Activated naive CD8-positive, alpha-beta T cell treated with anti-CD3 and anti-CD28 coated beads for 36 hours (primary cell): Measurements from ENCODE around the gene CORO1C. TPM values are rescaled to one million over a fixed set of nuclear protein-coding genes. Genes with fewer than 3 reads are reported as not detected.

Experiments used
- DNase-seq: peaks from one replicate; pipeline ENCODE4 v3.0.0; 2021
- H3K27ac Mint-ChIP-seq: one replicate; pipeline ENCODE4 v1.8.0; 2022; ENCODE audit warnings: mild to moderate bottlenecking, moderate library complexity, mixed read lengths
- H3K27me3 Mint-ChIP-seq: one replicate; pipeline ENCODE4 v1.8.0; 2022; ENCODE audit warnings: mild to moderate bottlenecking, mixed read lengths
- H3K36me3 Mint-ChIP-seq: one replicate; pipeline ENCODE4 v1.8.0; 2021; ENCODE audit warnings: mild to moderate bottlenecking, mixed read lengths
- H3K4me1 Mint-ChIP-seq: one replicate; pipeline ENCODE4 v1.8.0; 2021; ENCODE audit warnings: mixed read lengths
- H3K4me3 Mint-ChIP-seq: one replicate; pipeline ENCODE4 v1.8.0; 2022; ENCODE audit warnings: mild to moderate bottlenecking, moderate library complexity, mixed read lengths
- H3K9me3 Mint-ChIP-seq: one replicate; pipeline ENCODE4 v1.8.0; 2022; ENCODE audit warnings: mixed read lengths
- total RNA-seq, 2 experiments: library from RNA; stranded (reverse); gene quantifications; one replicate each; pipeline ENCODE4 v1.2.3, GENCODE V29; 2021

The CORO1C gene
- total RNA-seq, 2 experiments from 2014 or later = 87.4 to 90.6 TPM

- DNase-seq = no peak
- H3K27me3 Mint-ChIP-seq = no peaks in the 10 kb centered on the region
- H3K27ac Mint-ChIP-seq = no peak overlapping the region
- H3K36me3 Mint-ChIP-seq = peaks cover 12% of the 10 kb centered on the region
- H3K4me3 Mint-ChIP-seq = no peak overlapping the region
- peaks cover 10% of the 10 kb centered on the region for H3K9me3 Mint-ChIP-seq
- H3K4me1 Mint-ChIP-seq = peaks cover 42% of the 10 kb centered on the region
These were observed 118.5 kb downstream of the CORO1C start for GRCh38 chr12:108612788-108613282.

GRCh38 chr12:108611884-108612415, 119.4 kb downstream of the CORO1C start:
- H3K27ac Mint-ChIP-seq = no peak overlapping the region
- H3K36me3 Mint-ChIP-seq = peaks cover 11% of the 10 kb centered on the region
- peaks cover 10% of the 10 kb centered on the region for H3K9me3 Mint-ChIP-seq
- H3K4me1 Mint-ChIP-seq = peaks cover 35% of the 10 kb centered on the region
- no peaks in the 10 kb centered on the region for H3K27me3 Mint-ChIP-seq
- peak; percentile 65 for DNase-seq
- H3K4me3 Mint-ChIP-seq = no peak overlapping the region

GRCh38 chr12:108610856-108611605, 120.3 kb downstream of the CORO1C start:
- Mint-ChIP-seq H3K27me3 (peaks cover 3% of the 10 kb centered on the region), H3K27ac (no peak overlapping the region), H3K9me3 (peaks cover 3% of the 10 kb centered on the region), H3K4me3 (no peak overlapping the region), H3K4me1 (peaks cover 26% of the 10 kb centered on the region), H3K36me3 (peaks cover 3% of the 10 kb centered on the region)
- no peak for DNase-seq

GRCh38 chr12:108610336-108610815, 120.9 kb downstream of the CORO1C start:
- H3K36me3 Mint-ChIP-seq = peaks cover 4% of the 10 kb centered on the region
- H3K4me1 Mint-ChIP-seq = peaks cover 28% of the 10 kb centered on the region
- no peak overlapping the region for H3K27ac Mint-ChIP-seq
- peaks cover 10% of the 10 kb centered on the region for H3K27me3 Mint-ChIP-seq
- H3K4me3 Mint-ChIP-seq = no peak overlapping the region
- H3K9me3 Mint-ChIP-seq = peaks cover 6% of the 10 kb centered on the region
- DNase-seq = no peak

- no peak overlapping the region for H3K27ac Mint-ChIP-seq
- DNase-seq = no peak
- peaks cover 8% of the 10 kb centered on the region for H3K9me3 Mint-ChIP-seq
- peaks cover 12% of the 10 kb centered on the region for H3K27me3 Mint-ChIP-seq
- H3K4me1 Mint-ChIP-seq = peaks cover 27% of the 10 kb centered on the region
- no peak overlapping the region for H3K4me3 Mint-ChIP-seq
- peaks cover 5% of the 10 kb centered on the region for H3K36me3 Mint-ChIP-seq
These were observed 121.6 kb downstream of the CORO1C start for GRCh38 chr12:108609537-108610335.

- H3K27ac Mint-ChIP-seq = no peak overlapping the region
These were observed 122.7 kb downstream of the CORO1C start for GRCh38 chr12:108608616-108609015.

GRCh38 chr12:108607981-108608600, 123.2 kb downstream of the CORO1C start:
- no peak overlapping the region for H3K4me3 Mint-ChIP-seq
- H3K27ac Mint-ChIP-seq = no peak overlapping the region
- H3K4me1 Mint-ChIP-seq = peaks cover 16% of the 10 kb centered on the region
- H3K36me3 Mint-ChIP-seq = peaks cover 5% of the 10 kb centered on the region
- peaks cover 8% of the 10 kb centered on the region for H3K9me3 Mint-ChIP-seq
- no peak for DNase-seq
- peaks cover 12% of the 10 kb centered on the region for H3K27me3 Mint-ChIP-seq

More at GRCh38 chr12:108608616-108609015, 122.7 kb downstream of the CORO1C start:
- peaks cover 8% of the 10 kb centered on the region for H3K9me3 Mint-ChIP-seq
- peaks cover 5% of the 10 kb centered on the region for H3K36me3 Mint-ChIP-seq
- H3K4me1 Mint-ChIP-seq = peaks cover 19% of the 10 kb centered on the region
- peaks cover 12% of the 10 kb centered on the region for H3K27me3 Mint-ChIP-seq
- H3K4me3 Mint-ChIP-seq = no peak overlapping the region
- no peak for DNase-seq

GRCh38 chr12:108606492-108606891, 124.8 kb downstream of the CORO1C start:
- H3K9me3 Mint-ChIP-seq = peaks cover 8% of the 10 kb centered on the region
- no peak overlapping the region for H3K4me3 Mint-ChIP-seq
- H3K27ac Mint-ChIP-seq = no peak overlapping the region
- H3K36me3 Mint-ChIP-seq = peaks cover 5% of the 10 kb centered on the region
- no peak for DNase-seq
- H3K27me3 Mint-ChIP-seq = peaks cover 12% of the 10 kb centered on the region
- peaks cover 3% of the 10 kb centered on the region for H3K4me1 Mint-ChIP-seq

- Mint-ChIP-seq H3K4me1 (peaks cover 3% of the 10 kb centered on the region), H3K36me3 (peaks cover 5% of the 10 kb centered on the region), H3K27me3 (peaks cover 12% of the 10 kb centered on the region), H3K9me3 (peaks cover 8% of the 10 kb centered on the region), H3K4me3 (peak overlapping the region; percentile 56), H3K27ac (peak overlapping the region; percentile 80)
- DNase-seq = no peak
These were observed 125.5 kb downstream of the CORO1C start for GRCh38 chr12:108605690-108606406.

GRCh38 chr12:108605000-108605689, 126.2 kb downstream of the CORO1C start:
- Mint-ChIP-seq H3K27ac (peak overlapping the region; percentile 80), H3K36me3 (peaks cover 5% of the 10 kb centered on the region), H3K4me1 (peaks cover 3% of the 10 kb centered on the region), H3K27me3 (peaks cover 12% of the 10 kb centered on the region), H3K4me3 (peak overlapping the region; percentile 56), H3K9me3 (peaks cover 8% of the 10 kb centered on the region)
- DNase-seq = no peak

GRCh38 chr12:108604208-108604941, 126.9 kb downstream of the CORO1C start:
- H3K9me3 Mint-ChIP-seq = peaks cover 8% of the 10 kb centered on the region
- H3K4me3 Mint-ChIP-seq = no peak overlapping the region
- DNase-seq = no peak
- H3K27ac Mint-ChIP-seq = no peak overlapping the region
- H3K36me3 Mint-ChIP-seq = peaks cover 5% of the 10 kb centered on the region
- peaks cover 12% of the 10 kb centered on the region for H3K27me3 Mint-ChIP-seq
- peaks cover 3% of the 10 kb centered on the region for H3K4me1 Mint-ChIP-seq

GRCh38 chr12:108603743-108604142, 127.6 kb downstream of the CORO1C start:
- Mint-ChIP-seq H3K27ac (no peak overlapping the region), H3K27me3 (peaks cover 12% of the 10 kb centered on the region), H3K9me3 (peaks cover 8% of the 10 kb centered on the region), H3K4me1 (peaks cover 3% of the 10 kb centered on the region), H3K4me3 (no peak overlapping the region), H3K36me3 (peaks cover 5% of the 10 kb centered on the region)
- no peak for DNase-seq

- H3K4me3 Mint-ChIP-seq = no peak overlapping the region
These were observed 128.2 kb downstream of the CORO1C start for GRCh38 chr12:108602976-108603704.

More at GRCh38 chr12:108602976-108603704, 128.2 kb downstream of the CORO1C start:
- H3K9me3 Mint-ChIP-seq = peaks cover 8% of the 10 kb centered on the region
- no peak for DNase-seq
- peaks cover 5% of the 10 kb centered on the region for H3K36me3 Mint-ChIP-seq
- peaks cover 12% of the 10 kb centered on the region for H3K27me3 Mint-ChIP-seq
- no peak overlapping the region for H3K27ac Mint-ChIP-seq
- H3K4me1 Mint-ChIP-seq = peaks cover 3% of the 10 kb centered on the region
